WERI-Rb-1 (cell line): Measurements from ENCODE around the gene SAT2.

Source experiments
- DNase-seq: peaks from one replicate; pipeline ENCODE4 v3.0.0-alpha.2; 2020
- H3K27ac ChIP-seq: fragments of 250-450 bp; sonication (Bioruptor Pico); 2 replicates; pipeline ENCODE4 v1.5.1; 2020; ENCODE audit warnings: mild to moderate bottlenecking, moderate library complexity
- H3K27me3 ChIP-seq: fragments of 250-450 bp; sonication (Bioruptor Pico); 2 replicates; pipeline ENCODE4 v1.5.1; 2021; ENCODE audit warnings: mild to moderate bottlenecking, low read depth, moderate library complexity; ENCODE audit not compliant: insufficient read depth, severe bottlenecking
- H3K36me3 ChIP-seq: fragments of 250-450 bp; sonication (Bioruptor Pico); 2 replicates; pipeline ENCODE4 v1.5.1; 2020; ENCODE audit warnings: mild to moderate bottlenecking, moderate library complexity
- H3K4me3 ChIP-seq: 2 replicates; pipeline ENCODE4 v1.5.1; 2011; ENCODE audit warnings: low read depth, mild to moderate bottlenecking, control low read depth, low read length
- H3K9me3 ChIP-seq: fragments of 250-450 bp; sonication (Bioruptor Pico); 2 replicates; pipeline ENCODE4 v1.5.1; 2021; ENCODE audit warnings: mild to moderate bottlenecking, moderate library complexity; ENCODE audit not compliant: severe bottlenecking
- CTCF ChIP-seq: IDR thresholded peaks from 2 replicates; pipeline ENCODE4 v1.5.1; 2011; ENCODE audit warnings: low read depth, mild to moderate bottlenecking, control low read depth, inconsistent platforms, low read length

The SAT2 gene

GRCh38 chr17:7651665-7652387 lies 24.2 kb upstream of the SAT2 start:
- peaks cover 39% of the 10 kb centered on the region for H3K36me3 ChIP-seq
- peak overlapping the region; percentile 83 for H3K27ac ChIP-seq
- H3K9me3 ChIP-seq: no peaks in the 10 kb centered on the region
- DNase-seq: peak; percentile 76
- TF ChIP-seq CTCF: no peak
- no peaks in the 10 kb centered on the region for H3K27me3 ChIP-seq
- H3K4me3 ChIP-seq: peak overlapping the region; percentile 57

- H3K27me3 ChIP-seq: no peaks in the 10 kb centered on the region
- no peak for TF ChIP-seq CTCF
- H3K9me3 ChIP-seq: no peaks in the 10 kb centered on the region
- DNase-seq: no peak
- H3K4me3 ChIP-seq: peak overlapping the region; percentile 57
- H3K27ac ChIP-seq: peak overlapping the region; percentile 83
- peaks cover 35% of the 10 kb centered on the region for H3K36me3 ChIP-seq
Measured at GRCh38 chr17:7651097-7651664, 23.6 kb upstream of the SAT2 start.

- DNase-seq: peak; percentile 99
- no peaks in the 10 kb centered on the region for H3K9me3 ChIP-seq
- H3K4me3 ChIP-seq: peak within 1 kb of the TSS; percentile 57
- peak within 1 kb of the TSS; percentile 83 for H3K27ac ChIP-seq
- no peak for TF ChIP-seq CTCF
- H3K36me3 ChIP-seq: peaks cover 31% of the 10 kb centered on the region
- no peaks in the 10 kb centered on the region for H3K27me3 ChIP-seq
Measured at GRCh38 chr17:7650509-7651096, 23.0 kb upstream of the SAT2 start, which contains the start of gene ATP1B2. Gene ATP1B2 (plus strand): TSS chr17:7650926. CDS start chr17:7651519, 593 bp downstream.

- H3K4me3 ChIP-seq: no peak overlapping the region
- no peak overlapping the region for H3K27ac ChIP-seq
- no peaks in the 10 kb centered on the region for H3K9me3 ChIP-seq
- TF ChIP-seq CTCF: no peak
- DNase-seq: no peak
- H3K36me3 ChIP-seq: no peaks in the 10 kb centered on the region
- no peaks in the 10 kb centered on the region for H3K27me3 ChIP-seq
Measured at GRCh38 chr17:7647018-7647417, 19.4 kb upstream of the SAT2 start.

- DNase-seq: no peak
- no peaks in the 10 kb centered on the region for H3K27me3 ChIP-seq
- H3K36me3 ChIP-seq: no peaks in the 10 kb centered on the region
- H3K4me3 ChIP-seq: no peak overlapping the region
- no peaks in the 10 kb centered on the region for H3K9me3 ChIP-seq
- no peak for TF ChIP-seq CTCF
- H3K27ac ChIP-seq: no peak overlapping the region
Measured at GRCh38 chr17:7646457-7646856, 18.8 kb upstream of the SAT2 start.
